NOMO-1 treated with dmso at 0.1 percent for 144 hours (cell line): ENCODE results near the gene CARD18.

Experiments
- DNase-seq: peaks from one replicate; lab custom pipeline; 2025; ENCODE audit not compliant: unreplicated experiment; lab: John Stamatoyannopoulos, UW

Gene CARD18, protein sequence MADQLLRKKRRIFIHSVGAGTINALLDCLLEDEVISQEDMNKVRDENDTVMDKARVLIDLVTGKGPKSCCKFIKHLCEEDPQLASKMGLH

DNA sequence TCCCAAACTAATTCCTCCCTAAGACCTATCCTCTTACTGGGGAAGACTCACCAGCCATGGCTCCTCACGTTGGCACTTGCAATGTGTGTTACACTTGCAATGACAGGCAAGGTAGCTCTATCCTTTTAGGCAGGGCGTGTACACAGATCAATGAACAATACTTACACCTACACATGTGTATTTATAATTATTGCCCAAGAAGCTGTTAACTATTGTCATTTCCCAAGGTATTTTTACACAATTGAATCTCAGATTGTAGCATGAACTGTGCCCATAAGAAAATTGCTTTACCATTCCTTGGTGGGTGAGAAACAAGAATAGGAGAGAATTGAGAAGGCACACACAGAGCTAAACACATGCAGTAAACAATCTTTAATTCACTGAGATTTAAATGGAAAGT is at the start of gene CARD18:
Gene CARD18, minus strand, starts transcription at position 101 of the 400 bp plus-strand sequence. Its CDS starts 43 bp downstream, at position 58.
- DNase-seq: no peak

DNA sequence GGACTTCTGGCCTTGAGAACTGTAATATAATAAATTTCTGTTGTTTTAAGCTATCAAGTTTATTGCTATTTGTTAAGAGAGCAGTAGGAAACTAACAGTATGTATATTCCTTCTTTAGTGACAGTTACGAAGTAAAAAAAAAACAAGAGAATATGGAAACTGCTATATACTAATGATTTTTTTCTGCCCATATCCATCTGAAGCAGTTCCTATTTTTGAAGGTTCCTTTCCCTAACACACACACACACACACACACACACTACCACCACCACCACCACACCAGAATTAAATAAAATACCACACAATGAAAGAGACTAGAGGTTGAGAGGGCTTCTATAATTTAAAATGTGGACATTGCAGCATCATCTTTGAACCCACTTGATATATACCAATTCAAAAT is 44.4 kb upstream of the CARD18 start:
- no peak for DNase-seq

DNA sequence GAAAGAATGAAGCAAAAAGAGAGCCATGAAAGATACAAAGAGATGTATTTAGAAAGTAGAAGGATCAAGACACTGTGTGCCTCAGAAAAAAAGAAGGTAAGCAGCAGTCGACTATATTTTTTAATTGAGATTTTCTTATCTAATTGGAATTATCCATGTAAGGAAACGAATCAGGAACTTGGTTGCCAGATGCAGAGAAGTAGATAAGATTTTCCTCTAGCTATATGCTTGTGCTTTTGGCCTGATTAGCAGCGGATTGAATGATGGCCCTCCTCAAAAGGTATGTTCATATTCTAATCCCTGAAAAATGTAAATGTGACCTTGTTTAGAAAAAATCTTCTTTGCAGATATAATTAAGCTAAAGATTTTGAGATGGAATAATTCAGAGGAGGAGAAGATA is 43.9 kb upstream of the CARD18 start:
- DNase-seq: no peak

DNA sequence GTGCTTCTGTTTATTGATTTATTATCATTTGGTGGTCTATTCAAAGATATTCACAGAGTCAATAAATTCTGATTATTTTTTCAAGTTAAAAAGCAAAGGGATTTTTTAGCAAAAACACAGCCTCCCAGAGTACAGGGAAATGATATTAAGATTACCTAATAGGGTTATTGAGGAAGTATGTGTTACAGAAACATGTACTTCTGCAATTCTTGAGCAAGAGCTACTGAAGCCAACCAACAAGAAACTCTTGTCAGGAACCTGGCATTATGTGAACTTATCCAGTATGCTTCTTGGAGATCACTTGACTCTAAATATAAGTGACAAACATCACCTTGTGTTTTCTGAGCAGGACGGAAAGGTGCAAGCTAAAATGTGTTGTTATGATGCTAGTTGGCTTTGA is 42.0 kb upstream of the CARD18 start:
- DNase-seq: peak; percentile 49

- peak; percentile 36 for DNase-seq
Measured at GRCh38 chr11:105181100-105181499, 41.5 kb upstream of the CARD18 start.

DNA sequence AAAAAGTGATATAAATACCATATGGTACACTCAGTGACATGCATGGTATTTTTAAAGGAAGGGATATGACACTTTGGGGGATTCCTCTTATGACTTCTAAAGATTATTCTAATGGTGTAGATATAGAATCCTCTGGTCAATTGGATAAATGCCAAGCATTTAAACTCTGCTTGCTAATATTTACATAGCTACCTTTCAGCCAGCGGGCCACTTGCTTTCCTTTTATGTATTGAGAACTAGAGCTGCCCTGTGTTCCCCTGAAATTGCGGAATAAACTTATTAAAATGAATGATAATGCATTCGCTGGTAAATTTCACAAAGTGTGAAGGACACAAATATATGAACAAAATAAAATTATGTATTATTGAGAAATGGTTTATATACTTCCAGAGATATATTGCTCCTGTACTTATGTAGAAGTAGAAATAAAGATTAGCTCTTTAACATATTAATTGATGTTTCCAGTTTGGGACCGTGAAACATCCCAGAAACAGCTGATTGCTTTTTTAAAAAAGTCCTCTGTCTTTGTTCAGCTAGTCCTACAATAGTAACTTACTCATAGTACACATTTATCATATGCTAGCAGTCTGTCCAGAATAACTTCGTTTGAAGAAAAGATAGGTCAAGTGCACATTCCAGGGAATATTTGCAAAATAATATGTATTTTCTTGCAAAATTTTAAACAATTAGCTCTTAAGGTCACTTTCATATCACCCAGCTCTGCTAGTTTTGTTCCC is 40.1 kb upstream of the CARD18 start:
- DNase-seq: no peak

GRCh38 chr11:105177658-105178057 is 38.1 kb upstream of the CARD18 start:
- DNase-seq: no peak

GRCh38 chr11:105168457-105168856 is 28.9 kb upstream of the CARD18 start:
- DNase-seq: no peak

DNA sequence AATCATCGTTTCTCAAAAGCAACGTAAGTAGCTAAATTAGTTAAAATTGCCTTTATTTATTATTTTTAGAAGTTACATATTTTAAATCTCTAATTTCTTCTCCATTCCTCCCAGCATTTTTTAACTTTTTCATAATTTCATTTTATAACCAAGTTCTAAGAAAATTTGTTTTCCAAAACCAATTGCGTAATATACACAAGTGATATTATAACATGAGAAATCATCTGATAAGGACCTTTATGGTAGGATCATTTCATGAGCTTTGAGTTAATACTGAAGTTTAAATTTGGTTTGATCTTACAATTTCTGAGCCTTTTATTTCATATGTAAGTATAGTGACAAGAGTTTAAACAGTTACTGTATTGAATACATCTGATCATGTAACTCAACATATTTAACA is 27.7 kb upstream of the CARD18 start:
- no peak for DNase-seq

GRCh38 chr11:105164208-105164607 is 24.6 kb upstream of the CARD18 start:
- DNase-seq: no peak

DNA sequence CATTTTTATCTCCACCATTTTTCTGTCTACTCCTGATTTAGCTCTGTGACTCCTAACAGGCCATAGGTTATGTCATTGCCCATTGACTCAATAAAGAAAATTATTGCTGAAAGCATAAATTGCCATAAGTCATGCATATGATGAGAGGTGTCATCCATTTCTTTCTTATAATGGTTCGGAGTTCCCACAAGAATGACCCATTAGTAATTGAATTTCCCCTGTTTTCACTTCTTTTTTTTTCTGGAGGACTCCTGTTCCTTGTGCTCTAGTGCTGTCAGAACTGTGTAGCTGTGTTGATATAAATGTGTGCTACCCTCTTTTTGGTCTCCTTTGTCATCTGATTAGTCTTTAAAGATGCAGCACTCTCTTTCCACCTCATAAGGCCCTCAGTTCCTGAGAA is 22.9 kb upstream of the CARD18 start:
- no peak for DNase-seq

- DNase-seq: no peak
Measured at GRCh38 chr11:105158436-105158835, 18.9 kb upstream of the CARD18 start.

GRCh38 chr11:105156720-105157119 is 17.2 kb upstream of the CARD18 start:
- DNase-seq: no peak

DNA sequence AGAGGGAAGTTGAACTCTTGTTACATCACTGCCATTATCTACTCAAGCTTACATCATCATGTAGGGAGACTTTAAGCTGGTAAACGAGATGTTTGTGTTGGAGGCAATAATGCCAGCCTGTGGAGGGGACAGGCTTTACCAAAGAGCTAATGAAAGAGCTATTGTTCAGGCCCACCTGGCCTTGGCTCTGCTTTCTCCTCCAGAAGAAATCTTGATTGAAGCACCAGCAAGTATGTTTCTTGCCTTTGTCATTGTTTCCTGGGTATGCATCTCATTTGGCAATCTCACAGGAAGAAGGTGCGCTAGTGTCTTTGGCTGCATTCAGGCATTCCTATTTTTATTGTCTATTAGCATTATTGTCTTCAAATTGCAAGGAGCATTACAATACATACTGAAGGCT is 16.7 kb upstream of the CARD18 start:
- no peak for DNase-seq

- no peak for DNase-seq
Measured at GRCh38 chr11:105155679-105156078, 16.1 kb upstream of the CARD18 start.

GRCh38 chr11:105153392-105153791 is 13.8 kb upstream of the CARD18 start:
- DNase-seq: no peak

DNA sequence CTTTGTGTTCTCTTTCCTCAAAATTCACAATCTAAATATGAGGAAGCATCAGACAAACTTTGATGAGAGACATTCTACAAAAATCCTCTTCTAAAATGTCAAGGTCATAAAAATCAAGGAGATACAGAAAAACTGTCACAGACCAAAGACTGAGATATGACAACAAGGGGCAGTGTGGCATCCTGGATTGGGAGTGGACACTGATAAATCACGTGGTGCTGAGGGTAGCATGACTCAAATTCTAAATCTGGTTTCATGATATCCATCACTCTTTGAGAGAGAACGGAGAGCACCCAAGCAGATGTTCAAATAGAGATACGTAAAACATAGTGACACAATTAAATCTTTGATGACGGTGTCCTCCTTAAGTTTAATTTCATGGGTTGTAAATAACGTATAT is 13.0 kb upstream of the CARD18 start:
- no peak for DNase-seq

- DNase-seq: no peak
Measured at GRCh38 chr11:105152021-105152512, 12.5 kb upstream of the CARD18 start.

GRCh38 chr11:105149477-105149876 is 9.9 kb upstream of the CARD18 start:
- no peak for DNase-seq

- DNase-seq: no peak
Measured at GRCh38 chr11:105148241-105148640, 8.7 kb upstream of the CARD18 start.

DNA sequence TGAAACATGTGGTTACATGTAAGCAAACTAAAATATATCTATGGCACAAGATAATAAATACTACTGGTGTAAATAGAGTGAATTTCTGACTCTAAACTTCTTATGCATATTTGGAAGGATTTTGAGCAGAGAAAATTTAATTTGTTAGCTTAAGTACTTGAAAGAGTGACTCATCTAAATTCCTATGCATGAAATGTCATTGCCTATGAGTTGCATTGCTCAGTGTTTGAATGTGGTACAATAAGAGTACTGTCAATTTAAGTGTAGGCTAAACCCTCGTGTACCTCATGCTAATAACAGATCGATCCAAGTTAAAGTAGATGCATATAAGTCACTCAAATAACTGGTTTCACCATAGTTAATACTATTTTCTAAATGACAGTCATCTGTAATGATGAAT is 5.3 kb upstream of the CARD18 start:
- no peak for DNase-seq

DNA sequence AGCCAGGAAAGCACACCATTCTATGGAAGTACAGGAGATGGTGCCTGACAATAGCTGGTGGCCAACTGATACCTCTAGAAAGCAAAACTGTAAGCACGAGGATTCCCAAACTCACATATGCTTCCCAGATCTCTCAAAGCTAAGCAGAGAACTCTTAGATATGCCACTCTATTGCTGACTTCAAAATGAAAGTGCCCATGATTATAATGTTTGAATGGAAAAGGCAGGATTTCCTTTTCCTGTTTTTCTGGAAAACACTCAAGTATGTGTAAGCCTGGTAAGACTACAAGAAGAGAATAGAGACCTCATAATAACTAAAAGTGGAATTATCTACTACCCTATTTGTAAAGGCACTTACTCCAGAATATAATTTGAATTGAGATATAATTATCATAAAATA is 2.6 kb upstream of the CARD18 start:
- DNase-seq: no peak

GRCh38 chr11:105137286-105137685 is 2.3 kb downstream of the CARD18 start:
- no peak for DNase-seq
